ENCODE data around the gene RPS26. TPM values are rescaled to one million over a fixed set of nuclear protein-coding genes. Genes with fewer than 3 reads are reported as not detected.
"Not testable (repeated sequence)": the region's sequence is repeated elsewhere in the genome, so short reads cannot be mapped to it uniquely, and the experiment has no call there.

Gene RPS26
- total RNA-seq, 1 donor from 2014 or later, result 25.7 TPM

DNA sequence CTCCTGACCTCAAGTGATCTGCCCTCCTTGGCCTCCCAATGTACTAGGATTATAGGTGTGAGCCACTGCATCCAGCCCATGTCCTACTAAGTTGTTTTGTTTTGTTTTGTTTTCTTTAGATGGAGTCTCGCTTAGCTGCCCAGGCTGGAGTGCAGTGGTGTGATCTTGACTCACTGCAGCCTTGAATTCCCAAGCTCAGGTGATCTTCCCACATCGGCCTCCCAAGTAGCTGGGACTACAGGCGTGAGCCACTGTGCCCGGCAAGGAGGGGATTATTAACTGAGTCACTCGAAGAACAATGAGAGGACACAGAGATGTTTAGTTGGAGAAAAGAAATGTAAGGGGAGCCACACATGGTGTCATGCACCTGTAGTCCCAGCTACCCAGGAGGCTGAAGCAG is 20.3 kb downstream of the RPS26 start:
- no peaks in the 10 kb centered on the region for H3K9me3 Mint-ChIP-seq
- no peak for DNase-seq (ENCODE audit: low spot score in 2 of 2, unreplicated experiment in 2 of 2)
- H3K4me1 Mint-ChIP-seq, result no peaks in the 10 kb centered on the region
- no peak overlapping the region for H3K4me3 Mint-ChIP-seq
- TF ChIP-seq, protein P1, sequence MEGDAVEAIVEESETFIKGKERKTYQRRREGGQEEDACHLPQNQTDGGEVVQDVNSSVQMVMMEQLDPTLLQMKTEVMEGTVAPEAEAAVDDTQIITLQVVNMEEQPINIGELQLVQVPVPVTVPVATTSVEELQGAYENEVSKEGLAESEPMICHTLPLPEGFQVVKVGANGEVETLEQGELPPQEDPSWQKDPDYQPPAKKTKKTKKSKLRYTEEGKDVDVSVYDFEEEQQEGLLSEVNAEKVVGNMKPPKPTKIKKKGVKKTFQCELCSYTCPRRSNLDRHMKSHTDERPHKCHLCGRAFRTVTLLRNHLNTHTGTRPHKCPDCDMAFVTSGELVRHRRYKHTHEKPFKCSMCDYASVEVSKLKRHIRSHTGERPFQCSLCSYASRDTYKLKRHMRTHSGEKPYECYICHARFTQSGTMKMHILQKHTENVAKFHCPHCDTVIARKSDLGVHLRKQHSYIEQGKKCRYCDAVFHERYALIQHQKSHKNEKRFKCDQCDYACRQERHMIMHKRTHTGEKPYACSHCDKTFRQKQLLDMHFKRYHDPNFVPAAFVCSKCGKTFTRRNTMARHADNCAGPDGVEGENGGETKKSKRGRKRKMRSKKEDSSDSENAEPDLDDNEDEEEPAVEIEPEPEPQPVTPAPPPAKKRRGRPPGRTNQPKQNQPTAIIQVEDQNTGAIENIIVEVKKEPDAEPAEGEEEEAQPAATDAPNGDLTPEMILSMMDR (IDR thresholded peaks at IDR 0.05; ENCODE audit: unreplicated experiment), result no peak
- no peaks in the 10 kb centered on the region for H3K36me3 Mint-ChIP-seq
- no peak overlapping the region for H3K27ac Mint-ChIP-seq
- no peaks in the 10 kb centered on the region for H3K27me3 Mint-ChIP-seq (ENCODE audit: low read depth)

DNA sequence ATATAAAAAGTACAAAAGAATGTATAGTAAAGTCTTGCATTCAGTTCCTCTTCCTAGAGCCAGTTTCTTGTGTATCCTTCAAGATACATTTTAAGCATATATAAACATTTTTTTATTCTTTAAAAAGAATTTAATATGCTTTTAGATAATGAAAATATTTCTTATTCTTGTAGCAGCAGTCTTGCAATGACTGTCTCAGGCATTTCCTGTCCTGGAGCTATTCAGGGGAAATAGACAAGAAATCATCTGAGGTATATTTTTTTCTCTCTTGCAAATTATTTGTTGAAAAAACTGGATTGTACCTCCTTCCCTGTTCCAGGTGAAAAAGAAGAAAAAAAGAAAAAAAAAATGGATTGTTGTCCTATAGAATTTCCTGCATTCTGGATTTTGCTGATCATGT is 21.3 kb downstream of the RPS26 start:
- Mint-ChIP-seq H3K4me3 (no peak overlapping the region), H3K9me3 (no peaks in the 10 kb centered on the region), H3K27me3 (ENCODE audit: low read depth) (no peaks in the 10 kb centered on the region), H3K27ac (no peak overlapping the region), H3K36me3 (no peaks in the 10 kb centered on the region), H3K4me1 (no peaks in the 10 kb centered on the region)
- TF ChIP-seq, protein P1 (IDR thresholded peaks at IDR 0.05; ENCODE audit: unreplicated experiment), result no peak
- no peak for DNase-seq (ENCODE audit: low spot score in 2 of 2, unreplicated experiment in 2 of 2)

DNA sequence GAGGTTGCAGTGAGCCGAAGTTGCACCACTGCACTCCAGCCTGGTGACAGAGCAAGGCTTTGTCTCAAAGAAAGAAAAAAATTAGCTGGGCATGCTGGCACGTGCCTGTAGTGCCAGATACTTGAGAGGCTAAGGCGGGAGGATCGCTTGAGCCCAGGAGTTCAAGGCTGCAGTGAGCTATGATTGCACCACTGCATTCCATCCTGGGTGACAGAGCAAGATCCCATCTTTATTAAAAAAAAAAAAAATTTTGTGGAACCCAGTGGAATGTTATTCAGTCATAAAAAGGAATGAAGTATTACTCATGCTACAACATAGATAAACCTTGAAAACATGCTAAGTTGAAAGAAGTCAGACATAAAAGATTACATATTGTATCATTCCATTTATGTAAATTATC is 29.9 kb downstream of the RPS26 start:
- Mint-ChIP-seq H3K27me3 (ENCODE audit: low read depth) (no peaks in the 10 kb centered on the region), H3K4me1 (no peaks in the 10 kb centered on the region), H3K4me3 (no peak overlapping the region), H3K36me3 (no peaks in the 10 kb centered on the region), H3K9me3 (no peaks in the 10 kb centered on the region), H3K27ac (no peak overlapping the region)
- TF ChIP-seq, protein P1 (IDR thresholded peaks at IDR 0.05; ENCODE audit: unreplicated experiment), result no peak
- DNase-seq (ENCODE audit: low spot score in 2 of 2, unreplicated experiment in 2 of 2), result no peak

DNA sequence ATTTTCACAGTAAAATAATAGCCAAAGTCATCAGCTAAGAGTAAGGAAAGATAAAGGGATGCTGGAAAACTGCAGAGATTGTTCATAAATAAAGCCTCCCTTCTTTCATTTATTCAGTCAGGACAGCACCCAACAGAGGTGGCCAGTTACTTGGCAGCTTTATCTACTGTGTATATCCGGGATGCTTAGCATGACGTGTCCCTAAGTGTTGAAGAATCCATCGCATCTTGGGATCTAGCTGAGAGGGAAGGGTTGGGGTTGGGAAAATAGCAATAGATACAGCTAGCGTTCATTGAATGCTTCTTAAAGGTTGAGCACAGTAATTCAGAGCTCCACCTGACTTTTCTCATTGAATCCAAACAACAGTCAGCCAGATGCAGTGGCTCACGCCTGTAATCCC is 32.7 kb downstream of the RPS26 start:
- H3K4me3 Mint-ChIP-seq, result no peak overlapping the region
- no peaks in the 10 kb centered on the region for H3K9me3 Mint-ChIP-seq
- TF ChIP-seq, protein P1 (IDR thresholded peaks at IDR 0.05; ENCODE audit: unreplicated experiment), result no peak
- H3K36me3 Mint-ChIP-seq, result no peaks in the 10 kb centered on the region
- no peak overlapping the region for H3K27ac Mint-ChIP-seq
- peaks cover 3% of the 10 kb centered on the region for H3K4me1 Mint-ChIP-seq
- DNase-seq (ENCODE audit: low spot score in 2 of 2, unreplicated experiment in 2 of 2), result no peak
- H3K27me3 Mint-ChIP-seq (ENCODE audit: low read depth), result peaks cover 11% of the 10 kb centered on the region

DNA sequence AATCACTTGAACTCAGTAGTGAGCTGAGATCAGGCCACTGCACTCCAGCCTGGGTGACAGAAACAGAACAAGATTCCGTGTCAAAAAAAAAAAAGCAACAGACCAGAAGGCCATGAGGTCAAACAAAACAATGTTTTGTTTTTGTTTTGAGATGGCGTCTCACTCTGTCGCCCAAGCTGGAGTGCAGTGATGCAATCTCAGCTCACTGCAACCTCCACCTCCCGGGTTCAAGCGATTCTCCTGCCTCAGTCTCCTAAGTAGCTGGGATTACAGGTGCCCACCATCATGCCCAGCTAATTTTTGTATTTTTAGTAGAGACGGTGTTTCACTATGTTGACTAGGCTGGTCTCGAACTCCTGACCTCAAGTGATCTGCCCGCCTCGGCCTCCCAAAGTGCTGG is 36.2 kb downstream of the RPS26 start:
- Mint-ChIP-seq H3K27me3 (ENCODE audit: low read depth) (peaks cover 38% of the 10 kb centered on the region), H3K4me1 (peaks cover 16% of the 10 kb centered on the region)
- not testable (repeated sequence) for H3K4me3 Mint-ChIP-seq; H3K36me3 Mint-ChIP-seq; H3K27ac Mint-ChIP-seq; DNase-seq (ENCODE audit: low spot score in 2 of 2, unreplicated experiment in 2 of 2); H3K9me3 Mint-ChIP-seq

DNA sequence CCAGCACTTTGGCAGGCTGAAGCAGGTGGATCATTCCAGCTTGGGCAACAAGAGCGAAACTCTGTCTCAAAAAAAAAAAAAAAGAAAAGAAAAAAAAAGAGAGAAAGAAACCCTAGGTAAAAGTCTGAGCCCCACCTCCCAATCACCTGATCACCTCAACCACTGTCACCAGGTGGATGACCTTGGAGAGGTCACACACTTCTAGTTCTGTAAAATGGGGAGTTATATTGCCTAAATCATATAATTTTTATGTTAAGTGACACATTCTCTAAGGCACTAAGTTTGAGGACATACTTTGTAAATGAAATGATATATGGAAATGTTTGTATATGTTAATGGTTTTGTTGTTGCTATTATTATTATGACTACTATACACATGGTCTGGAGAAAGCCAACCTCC is 36.7 kb downstream of the RPS26 start:
- H3K27me3 Mint-ChIP-seq (ENCODE audit: low read depth), result peaks cover 38% of the 10 kb centered on the region
- H3K4me3 Mint-ChIP-seq, result peak overlapping the region; percentile 82
- H3K9me3 Mint-ChIP-seq, result no peaks in the 10 kb centered on the region
- H3K36me3 Mint-ChIP-seq, result no peaks in the 10 kb centered on the region
- TF ChIP-seq, protein P1 (IDR thresholded peaks at IDR 0.05; ENCODE audit: unreplicated experiment), result no peak
- H3K27ac Mint-ChIP-seq, result peak overlapping the region; percentile 97
- H3K4me1 Mint-ChIP-seq, result peaks cover 16% of the 10 kb centered on the region
- DNase-seq (ENCODE audit: low spot score in 2 of 2, unreplicated experiment in 2 of 2), result no peak
